ENCODE results near the gene TOR1A. TPM values are rescaled to one million over a fixed set of nuclear protein-coding genes. Genes with fewer than 3 reads are reported as not detected.

Gene TOR1A
- total RNA-seq, 1 donor from 2014 or later, result 35.9 TPM

DNA sequence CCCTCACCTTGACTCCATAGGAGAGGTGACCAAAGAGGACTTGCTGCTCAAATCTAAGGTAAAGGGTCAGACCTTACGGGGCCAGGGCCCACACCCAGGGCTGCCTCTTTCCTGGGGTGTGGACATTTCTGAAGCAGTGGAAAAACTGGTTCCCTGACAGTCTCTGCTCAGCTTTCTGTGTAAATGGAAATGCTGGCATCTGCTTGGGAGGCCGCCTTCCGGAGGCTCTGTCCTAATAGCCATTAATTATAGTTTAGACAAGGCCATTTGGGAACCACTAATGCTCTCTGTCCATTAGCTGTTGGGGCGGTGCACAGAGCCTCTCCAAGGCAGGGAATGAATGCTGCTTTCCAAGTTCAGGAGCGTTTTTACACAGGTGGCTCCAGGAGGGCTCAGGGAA, 28.6 kb upstream of the TOR1A start:
- DNase-seq (ENCODE audit: low spot score), result no peak

DNA sequence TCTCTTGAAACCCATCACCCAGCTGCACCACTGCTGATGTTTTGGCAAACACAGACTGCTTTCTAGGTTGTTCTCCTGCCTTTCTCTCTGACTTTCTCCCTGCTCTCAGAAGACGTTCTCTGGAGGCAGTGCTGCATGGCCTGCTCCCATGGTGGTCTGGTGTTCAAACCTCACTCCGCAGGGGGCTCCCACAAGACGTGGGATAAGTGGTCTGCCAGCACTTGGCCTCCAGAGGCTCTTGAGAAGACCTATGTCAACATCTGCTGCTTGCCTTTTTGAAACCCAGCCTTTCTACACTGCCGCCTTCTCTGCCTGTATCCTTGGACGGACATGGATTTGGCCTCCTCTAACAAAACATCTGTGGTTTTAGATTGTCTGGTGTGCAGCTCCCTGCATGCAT, 27.9 kb upstream of the TOR1A start:
- DNase-seq (ENCODE audit: low spot score), result no peak

- DNase-seq (ENCODE audit: low spot score), result no peak
Measured at GRCh38 chr9:129850821-129851550, 27.1 kb upstream of the TOR1A start.

GRCh38 chr9:129849901-129850300, 26.0 kb upstream of the TOR1A start:
- no peak for DNase-seq (ENCODE audit: low spot score)

GRCh38 chr9:129848712-129849441, 24.9 kb upstream of the TOR1A start:
- DNase-seq (ENCODE audit: low spot score), result no peak

GRCh38 chr9:129845373-129845772, 21.4 kb upstream of the TOR1A start:
- no peak for DNase-seq (ENCODE audit: low spot score)

DNA sequence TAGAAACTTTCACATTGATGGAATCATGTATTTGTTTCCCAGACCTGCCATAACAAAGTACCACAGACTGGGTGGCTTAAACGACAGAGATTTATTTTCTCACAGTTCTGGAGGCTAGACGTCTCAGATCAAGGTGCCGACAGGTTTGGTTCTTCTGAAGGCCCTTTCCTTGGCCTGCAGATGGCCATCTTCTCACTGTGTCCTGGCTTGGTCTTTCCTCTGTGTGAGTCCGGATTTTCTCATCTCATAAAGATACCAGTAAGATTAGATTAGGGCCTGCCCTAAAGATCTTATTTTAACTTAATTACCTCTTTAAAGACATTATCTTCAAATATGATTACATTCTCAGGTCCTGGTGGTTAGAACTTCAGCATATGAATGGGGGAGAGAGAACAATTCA, 17.1 kb upstream of the TOR1A start:
- DNase-seq (ENCODE audit: low spot score), result no peak

GRCh38 chr9:129840034-129840433, 16.1 kb upstream of the TOR1A start:
- no peak for DNase-seq (ENCODE audit: low spot score)

GRCh38 chr9:129839324-129840023, 15.5 kb upstream of the TOR1A start:
- no peak for DNase-seq (ENCODE audit: low spot score)

DNA sequence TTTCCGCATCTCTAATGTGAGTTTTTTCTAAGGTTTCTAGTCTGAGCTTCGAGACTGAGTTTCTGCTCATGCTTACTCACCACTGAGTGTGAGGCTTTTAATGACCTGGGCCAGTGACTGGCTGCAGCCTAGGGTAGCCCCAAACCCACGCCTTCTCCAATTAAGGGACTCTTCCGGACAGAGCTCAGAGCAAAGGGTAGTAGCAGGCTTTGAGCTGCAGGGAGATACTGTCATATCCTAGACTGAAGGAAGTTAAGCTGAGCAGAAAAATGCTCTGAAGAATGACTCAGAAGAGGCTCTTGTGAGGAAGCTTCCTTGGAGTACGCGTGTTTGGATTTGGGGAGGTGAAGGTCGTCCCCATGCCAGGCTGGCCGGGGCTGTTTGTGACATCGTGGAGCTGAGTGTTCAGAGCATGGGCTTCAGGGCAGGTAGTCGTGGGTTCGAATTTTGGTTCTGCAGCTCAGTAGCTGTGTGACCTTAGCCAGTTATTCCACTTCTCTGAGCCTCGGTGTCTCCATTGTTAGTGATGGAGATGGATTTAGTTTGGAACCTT, 14.8 kb upstream of the TOR1A start:
- DNase-seq (ENCODE audit: low spot score), result no peak

DNA sequence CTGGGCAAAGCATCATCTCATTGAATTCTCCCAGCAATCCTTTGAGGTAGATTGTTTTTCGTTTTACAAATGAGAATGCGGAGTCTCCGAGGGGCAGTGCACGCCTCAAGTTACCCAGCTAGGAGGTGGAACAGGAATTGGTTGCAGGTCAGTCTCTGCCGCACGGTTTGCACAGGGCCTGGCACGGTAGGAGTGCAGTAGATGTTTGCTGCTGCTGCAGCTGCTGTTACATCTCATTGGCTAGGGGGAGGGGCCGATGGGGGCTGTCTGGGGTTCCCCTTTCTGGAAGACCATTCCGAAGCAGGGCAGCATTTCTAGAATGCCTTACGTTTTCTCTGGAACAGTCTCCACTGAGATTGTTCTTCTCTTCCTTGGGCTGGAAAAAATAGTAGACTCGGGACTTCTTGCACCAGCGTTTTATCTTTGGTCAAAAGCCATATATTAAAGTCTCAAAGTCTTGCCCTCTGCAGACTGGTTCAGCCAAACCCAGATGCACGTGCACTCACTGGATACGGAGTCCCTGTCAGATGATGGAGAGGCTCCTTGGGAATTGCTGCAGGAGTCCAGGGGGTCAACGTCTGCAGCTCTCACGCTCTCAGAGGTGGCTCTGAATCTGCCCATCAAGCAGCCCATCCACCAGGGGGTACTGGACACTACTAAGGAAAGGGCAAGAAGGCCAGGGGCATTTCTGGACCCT, 12.5 kb upstream of the TOR1A start:
- no peak for DNase-seq (ENCODE audit: low spot score)

- no peak for DNase-seq (ENCODE audit: low spot score)
Measured at GRCh38 chr9:129835860-129836223, 11.9 kb upstream of the TOR1A start.

DNA sequence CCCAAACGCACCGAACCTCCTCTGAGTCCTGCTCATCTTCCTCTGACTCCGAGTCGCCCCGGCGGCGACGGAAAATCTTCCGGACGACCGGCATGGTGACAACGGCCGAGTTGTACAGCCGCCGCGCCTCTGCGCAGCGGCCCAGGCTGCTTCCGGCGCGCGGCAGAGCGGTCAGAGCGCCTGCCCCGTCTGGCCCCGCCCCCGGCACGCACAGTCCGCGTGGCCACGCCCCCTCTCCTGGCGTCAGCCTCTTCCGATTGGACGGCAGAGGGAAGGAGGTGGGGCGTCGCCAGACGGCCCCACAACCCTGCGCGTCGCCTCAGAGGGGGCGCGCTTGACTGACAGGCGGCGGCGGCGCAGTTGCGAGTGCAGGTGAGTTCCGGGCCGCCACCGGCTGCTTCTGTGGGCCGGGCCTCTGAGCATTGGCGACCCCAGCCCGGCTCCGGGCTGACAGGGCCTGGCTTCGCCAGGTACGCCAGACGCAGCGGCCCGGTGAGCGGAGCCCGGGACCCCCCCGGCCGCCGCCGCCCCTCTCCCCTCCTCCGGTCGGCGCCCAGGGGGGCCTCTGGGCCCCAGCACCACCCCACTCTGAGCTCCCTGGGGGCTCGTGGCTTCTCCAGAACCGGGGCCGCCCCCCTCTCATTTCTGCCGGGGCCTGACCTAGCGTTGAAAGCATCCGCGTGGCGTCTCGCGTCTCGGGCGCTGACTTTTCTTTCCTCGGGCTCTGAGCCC, 11.4 kb upstream of the TOR1A start, which contains the start of the genes C9orf78 and USP20:
Gene C9orf78 (minus strand): TSS at position 148 of the 732 bp plus-strand sequence. CDS start 54 bp downstream, at position 94.
Gene USP20 (plus strand): TSS at position 331 of the 732 bp plus-strand sequence. CDS start 17,098 bp downstream, outside the sequence.
- DNase-seq (ENCODE audit: low spot score), result peak; percentile 96

GRCh38 chr9:129834489-129835127, 10.7 kb upstream of the TOR1A start:
- DNase-seq (ENCODE audit: low spot score), result no peak

DNA sequence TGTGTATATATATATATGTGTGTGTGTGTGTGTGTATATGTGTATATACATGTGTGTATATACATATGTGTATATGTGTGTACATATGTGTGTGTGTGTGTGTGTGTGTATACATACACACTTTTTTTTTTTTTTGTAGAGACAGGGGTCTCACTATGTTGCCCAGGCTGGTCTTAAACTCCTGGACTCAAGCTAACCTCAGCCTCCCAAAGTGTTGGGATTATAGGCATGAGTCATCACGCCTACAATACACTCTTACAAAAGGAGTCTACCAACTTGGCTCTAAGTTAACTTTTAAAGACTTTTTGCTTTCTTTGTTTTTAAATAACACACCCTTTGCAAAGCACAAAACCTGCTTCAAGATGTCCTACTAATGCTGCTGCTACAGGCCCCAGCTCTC, 9.0 kb upstream of the TOR1A start:
- DNase-seq (ENCODE audit: low spot score), result no peak

GRCh38 chr9:129828969-129829368, 5.0 kb upstream of the TOR1A start:
- no peak for DNase-seq (ENCODE audit: low spot score)

DNA sequence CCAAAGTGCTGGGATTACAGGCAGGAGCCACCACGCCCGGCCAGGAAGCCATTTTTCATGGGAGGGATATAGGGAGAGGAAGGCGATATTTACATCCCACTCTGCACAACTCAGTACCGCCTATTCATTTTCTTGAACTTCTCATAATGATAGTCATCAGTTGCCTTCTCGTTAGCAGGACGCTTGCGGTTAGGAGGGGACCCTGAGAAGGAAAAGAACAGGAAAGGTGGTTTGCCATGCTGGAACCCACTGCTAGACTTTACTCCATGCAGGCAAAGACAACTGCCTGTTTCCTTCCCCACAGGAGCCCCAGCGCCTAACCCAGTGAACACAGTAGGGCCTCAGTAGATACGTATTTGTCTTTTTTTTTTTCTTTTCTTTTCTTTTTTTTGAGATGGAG, 4.1 kb upstream of the TOR1A start:
- no peak for DNase-seq (ENCODE audit: low spot score)

GRCh38 chr9:129826759-129827158, 2.8 kb upstream of the TOR1A start:
- no peak for DNase-seq (ENCODE audit: low spot score)

DNA sequence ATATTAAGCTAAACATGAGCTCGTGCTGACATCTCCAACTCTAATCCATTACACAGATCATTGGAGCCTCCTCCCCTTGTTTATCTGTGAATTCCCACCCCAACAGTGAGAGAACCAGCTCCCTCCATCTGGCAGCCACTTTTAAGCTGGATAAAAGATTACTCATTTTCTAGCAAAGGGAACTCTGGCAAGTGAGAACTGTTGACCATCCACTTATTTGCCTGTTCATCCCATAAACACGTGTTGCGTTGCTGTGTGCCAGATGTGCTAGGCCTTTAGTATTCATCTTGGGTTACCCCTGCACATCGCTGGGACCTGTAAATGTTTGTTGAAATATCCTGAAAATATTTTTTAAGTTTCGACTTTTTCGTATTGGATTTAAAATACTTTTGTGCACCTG, 2.4 kb upstream of the TOR1A start:
- no peak for DNase-seq (ENCODE audit: low spot score)

DNA sequence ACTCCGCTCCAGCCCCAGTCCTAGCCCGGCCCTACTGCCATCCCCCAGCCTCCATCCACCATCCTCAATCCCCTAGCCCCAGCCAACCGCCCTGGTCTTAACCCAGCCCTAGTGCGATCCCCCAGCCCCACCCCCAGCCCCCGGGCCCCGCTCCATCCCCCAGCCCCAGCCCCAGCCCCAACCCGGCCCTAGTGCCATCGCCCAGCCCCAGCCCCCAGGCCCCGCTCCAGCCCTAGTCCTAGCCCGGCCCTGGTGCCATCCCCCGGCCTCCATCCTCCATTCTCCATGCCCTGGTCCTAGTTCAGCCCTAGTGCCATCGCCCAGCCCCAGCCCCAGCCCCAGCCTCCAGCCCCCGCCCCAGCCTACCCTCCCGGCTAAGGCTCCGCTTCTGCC, 398 bp downstream of the TOR1A start:
- no peak for DNase-seq (ENCODE audit: low spot score)

Data from mucosa of gallbladder (tissue), 1 donor.